HCT116 (cell line): ENCODE measurements around the gene COL20A1. TPM values are rescaled to one million over a fixed set of nuclear protein-coding genes. Genes with fewer than 3 reads are reported as not detected.

Experiments used
- ATAC-seq: fragments of 200-7000 bp; cut with Tn5 transposase; 2 replicates; pipeline ENCODE4 v1.9.1; 2020; ENCODE audit warnings: mild to moderate bottlenecking, moderate library complexity
- BruUV-seq: library from RNA; stranded (reverse); fragments of 400-500 nt; replicated peaks from 2 replicates; lab custom pipeline; 2021; lab: Mats Ljungman, UMichigan
- CTCF ChIA-PET: fragments of 300-600 bp; sonication (Branson Sonifier 250); formaldehyde crosslinking; loops from one replicate; lab custom pipeline; 2021; ENCODE audit warnings: antibody characterized with exemption; lab: Charles Lee
- POLR2A ChIA-PET: fragments of 300-600, 350-600 bp; sonication (Branson Sonifier 250); formaldehyde crosslinking; loops from one replicate; lab custom pipeline; 2021; ENCODE audit warnings: antibody characterized with exemption; lab: Charles Lee
- RAD21 ChIA-PET, 2 experiments: fragments of 300-600 bp; sonication (Branson Sonifier 250); formaldehyde crosslinking; loops; one replicate each; lab custom pipeline; 2023; ENCODE audit warnings: low total read pairs in 2 of 2; ENCODE audit not compliant: uncharacterized antibody in 2 of 2, unreplicated experiment in 2 of 2, low non-redundant PET in 1 of 2; lab: Charles Lee
- DNase-seq: peaks from one replicate; pipeline ENCODE4 v3.0.0-alpha.2; 2010; ENCODE audit warnings: low read depth, low spot score
- H2AFZ ChIP-seq: fragments of 200-600 bp; shearing (Covaris generic), sonication (generic); 2 replicates; pipeline ENCODE4 v1.6.1; 2017; ENCODE audit warnings: low read depth, mixed run types, mixed read lengths, antibody characterized with exemption, low read length; ENCODE audit not compliant: poor library complexity, severe bottlenecking
- H3K27ac ChIP-seq: 2 replicates; pipeline ENCODE4 v1.5.1; 2012; ENCODE audit warnings: low read depth, low read length
- H3K27me3 ChIP-seq: fragments of 200-600 bp; sonication (generic); 2 replicates; pipeline ENCODE4 v1.6.1; 2016; ENCODE audit warnings: mixed run types, low read length, mixed read lengths; ENCODE audit not compliant: insufficient read depth
- H3K36me3 ChIP-seq, 2 experiments: fragments of 200-500 bp in 1 of 2; fragments of 200-600 bp in 1 of 2; sonication (Bioruptor generic) in 1 of 2; sonication (generic) in 1 of 2; 2 replicates each; pipeline versions ENCODE4 v1.5.1 to v1.6.1; 2014 to 2016; ENCODE audit warnings: low read length in 2 of 2, inconsistent platforms in 1 of 2, mixed read lengths in 1 of 2, mixed run types in 1 of 2; ENCODE audit not compliant: insufficient read depth in 2 of 2, control insufficient read depth in 1 of 2
- H3K4me1 ChIP-seq, 2 experiments: fragments of 200-600 bp in 1 of 2; sonication (generic) in 1 of 2; 2 replicates each; pipeline versions ENCODE4 v1.5.1 to v1.6.1; 2012 to 2017; ENCODE audit warnings: low read length in 2 of 2, inconsistent platforms in 1 of 2, mild to moderate bottlenecking in 1 of 2, mixed read lengths in 1 of 2, mixed run types in 1 of 2, moderate library complexity in 1 of 2; ENCODE audit not compliant: insufficient read depth in 2 of 2, control insufficient read depth in 1 of 2
- H3K4me2 ChIP-seq: fragments of 200-600 bp; sonication (generic); 2 replicates; pipeline ENCODE4 v1.6.1; 2017; ENCODE audit warnings: mixed run types, low read length, mixed read lengths
- H3K4me3 ChIP-seq, 2 experiments: fragments of 200-600 bp in 1 of 2; sonication (generic) in 1 of 2; replicated peaks in 1 of 2; 2 replicates each; pipeline ENCODE4 v1.5.1; 2011 to 2016; ENCODE audit warnings: low read length in 2 of 2, control low read depth in 1 of 2, low read depth in 1 of 2, mild to moderate bottlenecking in 1 of 2, mixed read lengths in 1 of 2, mixed run types in 1 of 2
- H3K79me2 ChIP-seq: fragments of 200-600 bp; sonication (generic); 2 replicates; pipeline ENCODE4 v1.6.1; 2017; ENCODE audit warnings: mild to moderate bottlenecking, mixed run types, low read length, moderate library complexity, mixed read lengths; ENCODE audit not compliant: insufficient read depth
- H3K9ac ChIP-seq: fragments of 200-600 bp; sonication (generic); 2 replicates; pipeline ENCODE4 v1.6.1; 2016; ENCODE audit warnings: low read length, mixed read lengths
- H3K9me2 ChIP-seq: fragments of 200-600 bp; sonication (generic), shearing (Covaris generic); 2 replicates; pipeline ENCODE4 v1.6.1; 2017; ENCODE audit warnings: mixed run types, mild to moderate bottlenecking, moderate library complexity; ENCODE audit not compliant: insufficient read depth
- H3K9me3 ChIP-seq, 2 experiments: fragments of 200-500 bp in 1 of 2; fragments of 200-600 bp in 1 of 2; sonication (Bioruptor generic) in 1 of 2; sonication (generic) in 1 of 2; 2 replicates each; pipeline ENCODE4 v1.6.1; 2014 to 2017; ENCODE audit warnings: low read length in 2 of 2, mixed read lengths in 2 of 2, inconsistent platforms in 1 of 2, low read depth in 1 of 2, mild to moderate bottlenecking in 1 of 2, mixed run types in 1 of 2, moderate library complexity in 1 of 2; ENCODE audit not compliant: control insufficient read depth in 1 of 2, insufficient read depth in 1 of 2
- H4K20me1 ChIP-seq: fragments of 200-600 bp; sonication (generic), shearing (Covaris generic); 2 replicates; pipeline ENCODE4 v1.6.1; 2017; ENCODE audit warnings: mixed run types, mild to moderate bottlenecking, moderate library complexity; ENCODE audit not compliant: insufficient read depth
- CEBPB ChIP-seq: IDR thresholded peaks from 2 replicates; pipeline ENCODE4 v1.6.1; 2012; ENCODE audit warnings: low read depth
- ELF1 ChIP-seq: IDR thresholded peaks from 2 replicates; pipeline ENCODE4 v1.6.1; 2012; ENCODE audit warnings: low read depth, borderline replicate concordance
- EZH2 ChIP-seq: fragments of 200-600 bp; sonication (generic); IDR thresholded peaks from 2 replicates; pipeline ENCODE4 v1.6.1; 2017; ENCODE audit warnings: antibody characterized with exemption, mixed run types
- JUND ChIP-seq: IDR thresholded peaks from 2 replicates; pipeline ENCODE4 v1.6.1; 2012
- POLR2AphosphoS5 ChIP-seq: IDR thresholded peaks from 2 replicates; pipeline ENCODE4 v1.6.1; 2011; ENCODE audit warnings: mild to moderate bottlenecking, low read depth, low read length, moderate library complexity
- RAD21 ChIP-seq: IDR thresholded peaks from 2 replicates; pipeline ENCODE4 v1.6.1; 2012; ENCODE audit warnings: low read depth, mild to moderate bottlenecking
- SP1 ChIP-seq: IDR thresholded peaks from 2 replicates; pipeline ENCODE4 v1.6.1; 2012; ENCODE audit warnings: low read depth
- TCF7L2 ChIP-seq: IDR thresholded peaks from 2 replicates; pipeline ENCODE4 v1.7.0; 2011; ENCODE audit warnings: borderline replicate concordance, inconsistent platforms; ENCODE audit not compliant: insufficient read depth, insufficient read length; ENCODE audit errors: extremely low read depth
- ZBTB33 ChIP-seq: IDR thresholded peaks from 2 replicates; pipeline ENCODE4 v1.6.1; 2011; ENCODE audit warnings: mild to moderate bottlenecking, low read length, moderate library complexity; ENCODE audit not compliant: insufficient replicate concordance; ENCODE audit errors: extremely low read depth
- intact Hi-C: fragments of 100-400 bp; cut with micrococcal nuclease; formaldehyde crosslinking; loops from 2 replicates; pipeline ENCODE4 v1.10.0; 2022
- total RNA-seq: library from RNA; stranded (reverse); gene quantifications from one replicate; pipeline ENCODE4 v1.2.1, GENCODE V29; 2021; ENCODE audit not compliant: unreplicated experiment

The COL20A1 gene
- total RNA-seq, 1 experiment from 2014 or later, result 0.34 TPM

- no peak for DNase-seq
- ChIA-PET RAD21 (no interaction called here), POLR2A (no interaction called here), CTCF (no interaction called here)
- intact Hi-C loops, result no loop called here
- H3K4me2 ChIP-seq, result no peak overlapping the region
- H3K27ac ChIP-seq, result no peak overlapping the region
- no TSS peak for BruUV-seq
- H3K9me3 ChIP-seq, result peaks cover 3 to 4% of the 10 kb centered on the region in 2 experiments; a peak in 1 of 4 replicates
- TF ChIP-seq SP1 (no peak), CEBPB (no peak), ELF1 (no peak), TCF7L2 (no peak), RAD21 (no peak), POLR2AphosphoS5 (no peak), EZH2 (no peak), JUND (no peak), ZBTB33 (no peak)
- H2AFZ ChIP-seq, result no peak overlapping the region
- no peak overlapping the region for H3K4me3 ChIP-seq
- no peaks in the 10 kb centered on the region for H3K9me2 ChIP-seq
- no peak overlapping the region for H3K9ac ChIP-seq
- peaks cover 0 to 8% of the 10 kb centered on the region in 2 experiments; a peak in 2 of 4 replicates for H3K4me1 ChIP-seq
- no peaks in the 10 kb centered on the region for H3K79me2 ChIP-seq
- no peak; the same call in 1 of the 2 replicates for ATAC-seq
- H3K36me3 ChIP-seq, result no peaks in the 10 kb centered on the region
- no peaks in the 10 kb centered on the region for H4K20me1 ChIP-seq
- no peaks in the 10 kb centered on the region for H3K27me3 ChIP-seq
Measured at GRCh38 chr20:63328026-63328700, 35.2 kb downstream of the COL20A1 start.
